HEK293 (cell line): ENCODE measurements around the gene S100P.

Experiments used
- TRIM28 ChIP-seq: IDR thresholded peaks from 2 replicates; pipeline ENCODE4 v1.6.1; 2011; ENCODE audit warnings: low read length, control low read depth, borderline replicate concordance
- ZBTB1 ChIP-seq: fragments of 450-650 bp; formaldehyde crosslinking; IDR thresholded peaks from 2 replicates; pipeline ENCODE4 v1.5.1; 2016; ENCODE audit warnings: missing biosample characterization, missing genetic modification characterization
- ZFP41 ChIP-seq: fragments of 450-650 bp; formaldehyde crosslinking; IDR thresholded peaks from 2 replicates; pipeline ENCODE4 v1.5.1; 2016; ENCODE audit warnings: missing biosample characterization, missing genetic modification characterization, borderline replicate concordance
- ZFP69B ChIP-seq: fragments of 450-650 bp; formaldehyde crosslinking; IDR thresholded peaks from 2 replicates; pipeline ENCODE4 v1.5.1; 2016; ENCODE audit warnings: missing biosample characterization, missing genetic modification characterization
- ZIC2 ChIP-seq: fragments of 450-650 bp; formaldehyde crosslinking; IDR thresholded peaks from 2 replicates; pipeline ENCODE4 v1.5.1; 2016; ENCODE audit warnings: missing biosample characterization, missing genetic modification characterization
- ZNF155 ChIP-seq: fragments of 450-650 bp; formaldehyde crosslinking; IDR thresholded peaks from 2 replicates; pipeline ENCODE4 v1.5.1; 2016; ENCODE audit warnings: missing biosample characterization, missing genetic modification characterization
- ZNF157 ChIP-seq: fragments of 450-650 bp; formaldehyde crosslinking; IDR thresholded peaks from 2 replicates; pipeline ENCODE4 v1.5.1; 2016; ENCODE audit warnings: missing biosample characterization, missing genetic modification characterization
- ZNF18 ChIP-seq: fragments of 450-650 bp; formaldehyde crosslinking; IDR thresholded peaks from 2 replicates; pipeline ENCODE4 v1.5.1; 2016; ENCODE audit warnings: missing biosample characterization, missing genetic modification characterization
- ZNF221 ChIP-seq: fragments of 450-650 bp; formaldehyde crosslinking; IDR thresholded peaks from 2 replicates; pipeline ENCODE4 v1.5.1; 2017; ENCODE audit warnings: missing biosample characterization, missing genetic modification characterization, borderline replicate concordance
- ZNF350 ChIP-seq: fragments of 450-650 bp; formaldehyde crosslinking; IDR thresholded peaks from 2 replicates; pipeline ENCODE4 v1.5.0; 2017; ENCODE audit warnings: missing biosample characterization, mild to moderate bottlenecking, missing genetic modification characterization
- ZNF398 ChIP-seq: fragments of 450-650 bp; formaldehyde crosslinking; IDR thresholded peaks from 2 replicates; pipeline ENCODE4 v1.5.1; 2017; ENCODE audit warnings: missing biosample characterization, missing genetic modification characterization
- ZNF513 ChIP-seq: fragments of 450-650 bp; IDR thresholded peaks from 2 replicates; pipeline ENCODE4 v1.5.1; 2018; ENCODE audit warnings: missing biosample characterization, missing genetic modification characterization
- ZNF621 ChIP-seq: fragments of 450-650 bp; formaldehyde crosslinking; IDR thresholded peaks from 2 replicates; pipeline ENCODE4 v1.5.1; 2017; ENCODE audit warnings: missing biosample characterization, missing genetic modification characterization
- ZNF692 ChIP-seq: fragments of 450-650 bp; formaldehyde crosslinking; IDR thresholded peaks from 2 replicates; pipeline ENCODE4 v1.5.1; 2016; ENCODE audit warnings: missing biosample characterization, missing genetic modification characterization
- ZNF776 ChIP-seq: fragments of 450-650 bp; formaldehyde crosslinking; IDR thresholded peaks from 2 replicates; pipeline ENCODE4 v1.5.0; 2017; ENCODE audit warnings: missing biosample characterization, missing genetic modification characterization, borderline replicate concordance
- TF ChIP-seq, protein P1 (sequence below): fragments of 450-650 bp; formaldehyde crosslinking; IDR thresholded peaks from 2 replicates; pipeline ENCODE4 v1.5.1; 2016; ENCODE audit warnings: missing biosample characterization, missing genetic modification characterization
- TF ChIP-seq, protein P2 (sequence below): fragments of 450-650 bp; formaldehyde crosslinking; optimal IDR thresholded peaks from 2 replicates; pipeline ENCODE3; 2016; ENCODE audit warnings: missing biosample characterization, mild to moderate bottlenecking, missing genetic modification characterization
- TF ChIP-seq, protein P3 (sequence below): fragments of 450-650 bp; formaldehyde crosslinking; IDR thresholded peaks from 2 replicates; pipeline ENCODE4 v1.5.1; 2017; ENCODE audit warnings: missing biosample characterization, missing genetic modification characterization

Gene S100P

DNA sequence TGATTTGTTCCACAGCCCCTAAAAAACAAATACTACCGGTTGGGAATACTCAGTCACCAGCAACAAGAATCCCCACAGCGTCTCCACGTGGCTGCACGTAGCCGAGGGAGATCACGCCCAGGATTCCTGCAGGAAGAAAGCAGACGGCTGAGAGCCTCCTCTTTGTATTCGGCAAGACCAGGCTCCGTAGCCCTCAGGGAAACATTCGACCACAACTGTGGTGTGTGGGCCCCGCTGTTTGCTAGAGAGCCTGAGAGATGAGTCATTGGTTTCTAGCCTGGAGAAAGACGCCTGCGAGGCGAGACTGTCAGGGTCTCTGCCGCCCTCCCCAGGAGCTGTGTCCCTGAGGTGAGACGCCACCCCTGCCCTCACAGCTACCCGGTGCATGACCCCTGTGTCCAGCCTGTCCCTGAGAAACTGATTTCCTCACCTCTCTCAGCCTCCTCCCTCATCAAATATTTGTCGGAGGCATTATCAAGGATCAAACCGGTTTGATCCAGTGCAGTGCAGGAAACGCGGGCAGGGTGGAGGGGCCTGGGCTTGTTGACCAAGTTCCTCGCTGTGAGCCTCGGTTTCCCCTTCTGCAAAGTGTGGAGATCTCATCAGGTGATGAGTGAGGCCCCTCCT, 4.7 kb upstream of the S100P start (continued):
- TF ChIP-seq ZNF776 (tag by site-specific recombination) (no peak), ZFP69B (tag by site-specific recombination) (peak; percentile 99), ZFP41 (no peak), ZIC2 (peak; percentile 86), ZNF350 (no peak), ZNF621 (tag by site-specific recombination) (no peak), ZNF692 (tag by site-specific recombination) (peak; percentile 100), ZBTB1 (tag by site-specific recombination) (no peak), ZNF398 (no peak), ZNF155 (no peak), TRIM28 (0 out of 2 replicates have a peak, but pooled peaks have one; percentile 39), ZNF221 (no peak), ZNF18 (tag by site-specific recombination) (no peak), ZNF513 (no peak), ZNF157 (tag by site-specific recombination) (no peak)
- TF ChIP-seq, protein P1, sequence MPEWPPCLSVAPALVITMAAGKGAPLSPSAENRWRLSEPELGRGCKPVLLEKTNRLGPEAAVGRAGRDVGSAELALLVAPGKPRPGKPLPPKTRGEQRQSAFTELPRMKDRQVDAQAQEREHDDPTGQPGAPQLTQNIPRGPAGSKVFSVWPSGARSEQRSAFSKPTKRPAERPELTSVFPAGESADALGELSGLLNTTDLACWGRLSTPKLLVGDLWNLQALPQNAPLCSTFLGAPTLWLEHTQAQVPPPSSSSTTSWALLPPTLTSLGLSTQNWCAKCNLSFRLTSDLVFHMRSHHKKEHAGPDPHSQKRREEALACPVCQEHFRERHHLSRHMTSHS (tag by site-specific recombination) = no peak
- TF ChIP-seq, protein P2, sequence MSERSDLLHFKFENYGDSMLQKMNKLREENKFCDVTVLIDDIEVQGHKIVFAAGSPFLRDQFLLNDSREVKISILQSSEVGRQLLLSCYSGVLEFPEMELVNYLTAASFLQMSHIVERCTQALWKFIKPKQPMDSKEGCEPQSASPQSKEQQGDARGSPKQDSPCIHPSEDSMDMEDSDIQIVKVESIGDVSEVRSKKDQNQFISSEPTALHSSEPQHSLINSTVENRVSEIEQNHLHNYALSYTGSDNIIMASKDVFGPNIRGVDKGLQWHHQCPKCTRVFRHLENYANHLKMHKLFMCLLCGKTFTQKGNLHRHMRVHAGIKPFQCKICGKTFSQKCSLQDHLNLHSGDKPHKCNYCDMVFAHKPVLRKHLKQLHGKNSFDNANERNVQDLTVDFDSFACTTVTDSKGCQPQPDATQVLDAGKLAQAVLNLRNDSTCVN (tag by site-specific recombination) = peak; percentile 14
- TF ChIP-seq, protein P3, sequence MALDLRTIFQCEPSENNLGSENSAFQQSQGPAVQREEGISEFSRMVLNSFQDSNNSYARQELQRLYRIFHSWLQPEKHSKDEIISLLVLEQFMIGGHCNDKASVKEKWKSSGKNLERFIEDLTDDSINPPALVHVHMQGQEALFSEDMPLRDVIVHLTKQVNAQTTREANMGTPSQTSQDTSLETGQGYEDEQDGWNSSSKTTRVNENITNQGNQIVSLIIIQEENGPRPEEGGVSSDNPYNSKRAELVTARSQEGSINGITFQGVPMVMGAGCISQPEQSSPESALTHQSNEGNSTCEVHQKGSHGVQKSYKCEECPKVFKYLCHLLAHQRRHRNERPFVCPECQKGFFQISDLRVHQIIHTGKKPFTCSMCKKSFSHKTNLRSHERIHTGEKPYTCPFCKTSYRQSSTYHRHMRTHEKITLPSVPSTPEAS (tag by site-specific recombination) = no peak
- TF ChIP-seq, all 188 proteins: peak for 17
